RPMI7951 (cell line): ENCODE data around the gene SMYD3. TPM values are rescaled to one million over a fixed set of nuclear protein-coding genes. Genes with fewer than 3 reads are reported as not detected.

Source experiments
- DNase-seq: peaks from one replicate; pipeline ENCODE4 v3.0.0-alpha.2; 2012; ENCODE audit warnings: low read depth
- total RNA-seq: library from RNA; depleted of rRNA; stranded (reverse); fragments of >200 nt; shearing (Covaris generic); gene quantifications from 2 replicates; pipeline ENCODE4 v1.2.3, GENCODE V29; 2014

The SMYD3 gene
- total RNA-seq, 1 experiment from 2014 or later = 33.9 TPM

DNA sequence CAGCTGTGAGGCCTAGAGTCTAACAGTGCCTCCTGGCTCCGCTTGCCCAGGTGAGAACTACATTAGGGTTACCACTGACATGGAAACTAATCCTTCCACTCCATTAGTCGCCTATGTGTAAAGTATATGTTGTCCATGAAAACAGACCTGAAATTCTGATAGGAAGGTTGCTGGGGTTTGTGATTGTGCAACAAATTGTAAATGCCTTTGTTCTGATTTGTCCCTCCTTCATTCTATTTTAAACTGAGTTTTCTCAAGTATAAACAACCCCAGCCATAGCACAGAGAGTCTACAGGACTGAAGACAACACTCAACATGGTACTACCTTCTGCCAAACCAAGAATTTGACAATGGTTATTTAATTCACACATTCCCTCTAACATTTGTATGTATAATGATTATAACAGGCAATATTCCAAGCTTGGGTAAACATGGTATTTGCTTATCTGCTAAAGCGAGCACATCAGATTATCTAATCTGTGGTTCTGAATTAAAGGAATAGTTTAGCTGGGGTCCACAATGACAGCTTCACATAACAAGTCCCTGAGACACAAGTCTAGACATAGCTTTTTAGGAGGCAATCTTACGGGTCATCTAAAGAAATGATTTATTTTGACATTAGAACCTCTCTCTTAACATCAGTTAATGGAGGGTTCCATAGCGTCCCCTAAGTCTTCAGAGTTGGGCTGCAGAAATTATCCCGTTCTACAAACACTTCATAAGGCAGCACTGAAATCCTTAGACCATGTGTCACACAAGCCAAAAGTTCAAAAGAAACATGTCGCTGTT is 633.0 kb downstream of the SMYD3 start:
- no peak for DNase-seq

DNA sequence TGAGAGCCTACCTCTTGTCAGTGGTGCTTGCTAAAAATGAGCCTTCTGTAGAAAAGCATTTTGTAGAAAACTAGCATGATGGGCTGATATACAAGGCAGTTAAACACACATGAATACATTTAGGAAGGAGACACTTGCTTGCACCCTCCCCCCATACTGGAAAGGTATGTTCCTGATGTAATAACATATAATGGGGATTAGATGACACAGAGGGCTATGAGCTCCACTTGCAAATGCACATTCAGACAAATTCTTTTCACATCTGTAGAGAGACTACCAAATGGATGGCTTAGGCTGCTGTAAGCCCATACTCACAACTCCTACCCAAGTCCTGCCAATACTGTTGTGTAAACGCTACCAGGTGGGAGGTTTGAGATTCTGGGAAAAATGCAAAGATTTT is 634.0 kb downstream of the SMYD3 start:
- no peak for DNase-seq

- DNase-seq = peak; percentile 51
Measured at GRCh38 chr1:245872475-245872874, 634.6 kb downstream of the SMYD3 start.

DNA sequence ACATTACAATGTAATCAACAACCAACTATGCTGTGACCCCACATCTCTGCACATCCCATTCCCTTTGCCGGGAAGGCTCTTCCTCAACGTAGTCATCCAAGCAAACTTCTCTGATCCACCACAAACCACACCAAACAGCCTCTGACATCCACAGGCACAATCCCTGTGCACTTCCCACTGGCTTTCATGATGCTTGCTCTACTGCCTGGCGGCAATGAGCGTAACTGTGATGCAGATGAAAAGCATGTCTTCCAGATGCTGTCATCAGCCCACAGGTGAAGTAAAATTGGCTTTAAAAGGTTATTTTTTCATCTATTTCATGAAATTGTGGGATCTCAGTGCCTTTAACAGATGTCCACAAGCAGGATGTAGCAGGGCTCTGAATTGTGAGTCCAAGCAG is 635.2 kb downstream of the SMYD3 start:
- peak; percentile 99 for DNase-seq

GRCh38 chr1:245871191-245871590 is 635.9 kb downstream of the SMYD3 start:
- no peak for DNase-seq

- peak; percentile 68 for DNase-seq
Measured at GRCh38 chr1:245870698-245871097, 636.4 kb downstream of the SMYD3 start.

- DNase-seq = no peak
Measured at GRCh38 chr1:245869847-245870246, 637.2 kb downstream of the SMYD3 start.

- DNase-seq = no peak
Measured at GRCh38 chr1:245867738-245868137, 639.3 kb downstream of the SMYD3 start.

DNA sequence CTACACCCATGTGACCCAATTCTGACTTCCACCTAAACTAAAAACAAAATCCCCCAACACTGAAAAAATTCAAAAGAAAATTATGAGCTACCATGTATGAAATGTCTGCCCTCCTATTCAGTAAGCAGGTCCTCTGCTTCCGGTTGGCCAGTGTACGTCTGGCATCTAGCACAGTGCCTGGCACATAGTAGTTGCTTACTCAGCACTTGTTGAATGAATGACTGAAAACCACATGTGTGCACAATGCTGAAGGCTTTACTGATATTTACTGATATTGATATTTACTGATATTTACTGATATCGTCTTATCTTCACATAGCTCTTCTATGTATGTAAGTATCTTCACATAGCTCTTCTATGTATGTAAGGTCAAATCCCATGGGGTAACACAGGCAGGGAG is 642.2 kb downstream of the SMYD3 start:
- no peak for DNase-seq

DNA sequence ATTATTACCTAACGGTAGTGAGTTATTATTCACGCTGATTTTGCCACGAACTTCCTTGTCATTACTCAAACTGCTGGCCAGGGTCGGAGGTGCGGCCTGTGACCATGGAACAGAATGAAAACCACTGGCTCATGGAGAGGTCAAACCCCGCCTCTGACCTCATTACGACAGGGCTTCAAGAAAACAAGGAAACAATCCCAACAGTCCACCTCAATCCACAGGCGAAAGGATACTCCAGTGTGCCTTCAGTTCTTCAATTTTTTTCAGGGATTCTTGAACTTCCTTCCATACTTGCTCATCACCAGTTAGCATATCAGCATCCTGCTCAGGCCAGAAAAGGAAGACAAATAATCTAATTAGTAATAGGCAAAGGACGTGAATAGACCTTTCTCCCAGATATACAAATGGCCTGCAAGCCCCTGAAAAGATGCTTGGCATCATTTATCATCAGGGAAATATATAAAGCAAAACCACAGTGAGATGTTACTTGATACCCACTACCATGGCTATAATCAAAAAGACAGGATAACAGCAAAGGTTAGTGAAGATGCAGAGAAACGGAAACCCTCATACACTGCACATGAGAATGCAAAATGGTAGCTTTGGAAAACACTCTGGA is 643.4 kb downstream of the SMYD3 start:
- DNase-seq = no peak

DNA sequence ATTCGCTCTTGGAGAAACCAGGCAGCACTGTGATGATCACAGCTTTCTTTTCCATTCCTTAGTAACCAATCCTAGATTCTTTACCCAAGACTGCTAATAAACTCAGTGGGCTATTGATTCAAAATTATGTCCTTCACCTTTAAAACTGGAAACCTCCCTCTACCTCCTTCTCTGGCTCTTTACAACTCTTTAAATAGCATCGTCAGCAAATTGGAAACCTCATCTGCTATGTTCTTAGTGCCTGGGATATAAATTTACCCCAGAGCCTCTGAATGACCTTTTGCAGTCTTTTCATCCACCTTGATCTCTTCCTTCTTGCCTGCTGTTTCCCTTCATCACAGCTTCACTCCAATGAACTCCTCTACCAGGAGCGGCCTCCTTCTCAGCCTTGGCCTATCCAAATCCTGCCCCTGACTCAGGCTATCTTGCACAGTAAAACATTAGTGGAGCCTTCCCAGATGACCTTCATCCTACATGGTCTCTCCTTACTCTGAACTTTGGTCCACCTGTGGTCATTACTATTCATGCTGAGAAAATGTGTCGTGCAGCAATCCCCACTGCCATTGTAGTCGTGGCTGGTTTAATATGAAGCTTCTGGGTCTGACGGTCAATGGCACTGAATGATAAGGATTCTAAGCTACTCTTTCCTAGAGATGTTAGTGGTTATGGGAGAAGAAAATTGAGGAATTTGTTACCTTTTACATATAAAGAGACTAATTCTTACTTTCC is 644.1 kb downstream of the SMYD3 start:
- no peak for DNase-seq

GRCh38 chr1:245860657-245861544 is 646.2 kb downstream of the SMYD3 start:
- DNase-seq = peak; percentile 70

GRCh38 chr1:245859493-245860114 is 647.5 kb downstream of the SMYD3 start:
- peak; percentile 85 for DNase-seq

- peak; percentile 54 for DNase-seq
Measured at GRCh38 chr1:245858722-245859492, 648.2 kb downstream of the SMYD3 start.

DNA sequence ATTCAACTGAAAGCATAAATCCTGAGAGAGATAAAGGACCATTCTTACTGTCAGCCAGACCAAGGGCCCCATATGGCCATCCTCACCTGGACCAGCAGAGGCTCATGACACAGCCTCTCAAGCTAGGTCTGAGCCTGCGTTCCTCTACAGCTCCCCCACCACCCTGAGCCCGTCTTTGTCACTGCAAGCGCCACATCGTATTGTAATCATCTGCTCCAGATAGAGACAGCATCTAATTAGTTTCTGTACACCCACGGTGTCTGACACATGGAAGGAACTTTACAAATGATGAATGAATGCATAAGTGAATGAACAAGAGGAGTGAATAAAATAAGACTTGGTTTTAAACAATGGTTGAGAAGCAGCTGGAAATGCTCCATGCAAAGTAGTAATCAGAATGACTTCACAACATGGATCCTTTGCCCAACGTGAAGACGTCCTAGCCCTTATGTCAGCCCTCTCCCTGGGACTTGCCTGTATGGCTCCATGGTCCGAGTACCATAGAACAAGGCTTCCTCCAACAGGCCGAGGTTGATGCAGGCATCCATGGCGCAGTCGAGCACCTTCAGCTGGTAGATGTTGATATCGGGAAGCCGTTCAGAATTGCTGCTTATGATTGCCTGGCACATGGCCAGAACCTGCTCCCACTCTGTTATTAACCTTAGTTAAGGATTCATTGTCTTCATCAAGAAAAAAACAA is 648.9 kb downstream of the SMYD3 start:
- DNase-seq = no peak

DNA sequence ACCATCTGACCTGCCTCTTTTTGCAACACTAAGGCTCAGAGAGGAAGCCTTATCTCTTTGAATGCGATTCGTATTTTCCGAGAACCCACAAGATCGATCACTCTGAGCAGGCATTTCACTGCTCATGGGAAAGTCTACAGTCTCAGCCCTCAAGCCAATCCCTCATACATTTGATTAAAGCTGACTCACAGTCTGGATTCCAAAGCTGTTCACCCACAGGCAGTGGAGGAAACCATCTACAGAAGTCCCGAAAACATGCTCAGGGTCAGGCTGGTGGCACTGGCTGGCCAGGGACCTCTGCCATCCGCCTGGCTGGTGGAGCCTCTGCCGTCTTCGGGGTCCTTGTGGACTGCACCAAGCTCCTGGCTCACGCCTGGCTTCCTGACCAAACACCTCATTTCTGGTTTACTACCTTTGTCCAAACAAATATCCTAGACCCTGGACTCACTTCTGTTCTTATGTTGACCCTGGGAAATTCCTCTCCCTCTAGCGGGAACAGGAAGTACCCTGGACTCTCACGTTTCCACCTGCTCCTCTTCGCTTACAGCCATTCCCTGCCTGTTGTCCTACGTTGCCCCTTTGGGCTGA is 650.0 kb downstream of the SMYD3 start:
- DNase-seq = peak; percentile 93

DNA sequence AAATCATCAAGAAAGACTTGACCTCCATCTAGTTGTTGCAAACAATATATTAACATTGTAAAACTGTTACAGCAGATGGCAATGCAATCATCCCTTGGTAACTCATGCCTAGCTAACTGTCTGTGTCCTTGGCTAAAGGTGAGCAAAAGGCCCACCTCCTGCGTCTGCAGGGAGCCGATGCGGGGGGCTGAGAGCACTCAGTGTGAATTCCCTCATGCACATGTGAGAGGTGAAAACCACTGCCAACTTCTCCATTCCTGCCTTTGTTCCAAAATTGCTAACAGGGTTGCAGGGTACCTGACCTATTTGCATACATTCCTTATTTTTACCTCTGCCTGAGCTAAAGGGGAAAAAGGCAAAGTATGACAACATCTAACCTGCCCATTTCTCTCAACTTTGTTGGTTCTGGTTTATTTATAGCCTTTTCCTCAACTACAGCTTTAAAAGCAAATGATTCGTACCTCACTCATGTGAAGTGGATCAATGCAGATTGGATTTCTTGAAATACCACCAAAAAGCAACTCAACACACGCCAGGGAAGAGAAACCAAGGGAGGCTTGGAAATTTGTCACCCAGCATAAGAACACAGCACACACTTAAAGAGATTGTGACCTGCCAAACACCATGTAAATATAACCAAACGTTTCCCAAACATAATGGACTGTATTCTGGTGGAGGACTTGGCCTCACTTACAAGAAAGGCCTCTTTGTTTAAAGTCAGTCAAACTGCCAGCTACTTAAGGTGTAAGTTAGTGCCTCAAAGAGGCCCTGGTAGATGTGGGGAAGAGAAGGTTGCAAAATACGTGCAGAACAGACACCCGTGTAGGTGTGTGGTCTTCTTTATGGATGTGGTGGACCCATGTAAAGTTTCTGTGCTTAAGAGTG is 651.0 kb downstream of the SMYD3 start:
- no peak for DNase-seq

DNA sequence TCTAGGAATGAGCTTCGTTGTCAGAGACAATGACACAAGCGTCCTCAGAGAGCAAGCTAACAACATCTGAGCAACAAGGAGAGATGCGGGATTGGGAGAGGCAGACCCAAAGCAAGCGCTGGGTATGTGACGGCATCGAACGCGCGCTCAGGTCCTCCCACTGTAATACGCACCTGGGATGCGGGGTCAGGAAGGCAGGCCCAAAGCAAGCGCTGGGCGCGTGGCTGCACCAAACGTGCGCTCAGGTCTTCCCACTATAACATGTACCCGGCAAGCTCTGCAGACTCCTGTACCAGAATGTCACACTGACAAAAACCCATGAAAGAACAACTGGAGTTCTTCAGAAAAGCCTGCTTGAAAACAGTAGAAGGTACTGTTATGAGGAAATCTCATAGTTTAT is 653.8 kb downstream of the SMYD3 start:
- DNase-seq = no peak
